ENCODE data around the gene STARD9. TPM values are rescaled to one million over a fixed set of nuclear protein-coding genes. Genes with fewer than 3 reads are reported as not detected.

STARD9 gene
- total RNA-seq, 6 experiments from 2014 or later, result 1.9 to 2.8 (median 2.3) TPM

DNA sequence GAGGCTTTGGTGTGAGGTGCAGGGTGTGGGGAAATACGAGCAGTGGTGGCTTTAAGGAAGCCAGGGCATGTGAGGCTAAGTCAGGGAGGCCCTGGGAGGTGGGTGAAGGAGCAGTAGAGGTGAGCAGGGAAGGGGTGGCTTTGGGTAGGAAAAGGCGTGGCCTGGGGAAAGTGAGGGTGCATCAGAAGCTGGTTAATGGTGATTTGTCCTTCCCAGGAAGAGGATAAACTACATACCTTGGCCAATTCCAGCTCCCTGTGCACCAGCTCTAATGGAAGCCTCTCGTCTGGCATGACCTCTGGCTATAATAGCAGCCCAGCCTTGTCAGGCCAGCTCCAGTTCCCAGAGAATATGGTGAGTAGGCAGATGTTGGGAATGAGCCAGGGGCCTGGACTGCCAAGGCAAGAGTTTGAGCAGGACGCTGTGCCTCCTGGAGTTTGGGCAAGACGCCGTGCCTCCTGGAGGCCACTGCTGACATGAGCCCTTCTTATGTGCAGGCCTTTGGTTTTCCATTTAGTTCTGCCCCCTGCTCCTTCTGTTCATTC, 120.2 kb downstream of the STARD9 start:
- Mint-ChIP-seq H3K4me3 (no peak overlapping the region), H3K27me3 (ENCODE audit: insufficient read depth) (no peaks in the 10 kb centered on the region), H3K27ac (no peak overlapping the region), H3K36me3 (ENCODE audit: low read depth) (peaks cover 7% of the 10 kb centered on the region; the same call in 1 of the 2 replicates), H3K9me3 (no peaks in the 10 kb centered on the region), H3K4me1 (ENCODE audit: low read depth) (no peaks in the 10 kb centered on the region)
- DNase-seq, result no peak
- TF ChIP-seq, protein P1, sequence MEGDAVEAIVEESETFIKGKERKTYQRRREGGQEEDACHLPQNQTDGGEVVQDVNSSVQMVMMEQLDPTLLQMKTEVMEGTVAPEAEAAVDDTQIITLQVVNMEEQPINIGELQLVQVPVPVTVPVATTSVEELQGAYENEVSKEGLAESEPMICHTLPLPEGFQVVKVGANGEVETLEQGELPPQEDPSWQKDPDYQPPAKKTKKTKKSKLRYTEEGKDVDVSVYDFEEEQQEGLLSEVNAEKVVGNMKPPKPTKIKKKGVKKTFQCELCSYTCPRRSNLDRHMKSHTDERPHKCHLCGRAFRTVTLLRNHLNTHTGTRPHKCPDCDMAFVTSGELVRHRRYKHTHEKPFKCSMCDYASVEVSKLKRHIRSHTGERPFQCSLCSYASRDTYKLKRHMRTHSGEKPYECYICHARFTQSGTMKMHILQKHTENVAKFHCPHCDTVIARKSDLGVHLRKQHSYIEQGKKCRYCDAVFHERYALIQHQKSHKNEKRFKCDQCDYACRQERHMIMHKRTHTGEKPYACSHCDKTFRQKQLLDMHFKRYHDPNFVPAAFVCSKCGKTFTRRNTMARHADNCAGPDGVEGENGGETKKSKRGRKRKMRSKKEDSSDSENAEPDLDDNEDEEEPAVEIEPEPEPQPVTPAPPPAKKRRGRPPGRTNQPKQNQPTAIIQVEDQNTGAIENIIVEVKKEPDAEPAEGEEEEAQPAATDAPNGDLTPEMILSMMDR (IDR thresholded peaks at IDR 0.05), result no peak

DNA sequence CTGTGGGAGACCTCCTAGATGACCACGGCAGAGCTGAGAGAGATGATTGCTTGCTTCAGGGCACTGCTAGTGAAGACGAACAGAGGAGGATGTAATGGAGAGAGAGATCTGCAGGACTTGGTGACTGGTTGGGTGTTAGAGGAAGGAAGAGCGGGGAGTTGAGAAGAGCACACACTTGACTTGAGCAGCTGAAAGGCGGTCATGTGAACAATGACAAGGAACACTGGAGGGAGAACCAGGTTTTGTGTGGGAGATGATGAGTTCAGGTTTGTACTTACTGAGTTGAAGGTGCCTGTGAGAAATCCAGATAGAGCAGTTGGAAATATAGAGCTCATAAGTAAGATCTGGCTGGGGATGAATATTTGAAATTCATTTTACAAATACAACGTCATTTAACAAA, 121.2 kb downstream of the STARD9 start:
- H3K4me1 Mint-ChIP-seq (ENCODE audit: low read depth), result no peaks in the 10 kb centered on the region
- no peaks in the 10 kb centered on the region for H3K27me3 Mint-ChIP-seq (ENCODE audit: insufficient read depth)

DNA sequence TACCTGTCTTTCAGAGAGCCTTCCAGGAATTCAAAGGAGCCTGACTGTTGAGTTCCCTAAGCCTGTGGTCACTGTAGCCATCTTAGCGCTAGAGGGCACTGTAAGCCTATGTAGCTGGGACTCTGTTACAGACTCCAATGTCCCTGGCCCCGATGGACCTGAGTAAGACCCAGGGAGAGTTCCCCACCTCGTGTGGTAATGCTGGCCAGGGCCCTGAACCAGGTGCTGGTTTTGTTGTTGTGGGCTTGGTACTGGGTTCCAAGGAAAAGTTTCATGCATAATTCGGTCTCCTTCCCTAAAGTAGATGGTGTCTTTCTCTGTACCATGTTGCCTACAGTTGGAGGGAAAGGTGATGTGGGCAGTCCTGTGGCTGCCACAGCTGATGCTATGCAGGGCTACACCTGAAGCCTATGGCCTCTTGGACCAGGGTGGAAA, 129.1 kb downstream of the STARD9 start:
- Mint-ChIP-seq H3K4me3 (no peak overlapping the region), H3K9me3 (no peaks in the 10 kb centered on the region), H3K27me3 (ENCODE audit: insufficient read depth) (no peaks in the 10 kb centered on the region), H3K36me3 (ENCODE audit: low read depth) (peaks cover 11% of the 10 kb centered on the region; the same call in 1 of the 2 replicates), H3K27ac (no peak overlapping the region), H3K4me1 (ENCODE audit: low read depth) (peaks cover 7% of the 10 kb centered on the region)
- peak; percentile 49 for DNase-seq
- TF ChIP-seq, protein P1 (IDR thresholded peaks at IDR 0.05), result peak; percentile 87

More for the DNA sequence above, 121.2 kb downstream of the STARD9 start:
- H3K9me3 Mint-ChIP-seq, result no peaks in the 10 kb centered on the region
- no peak overlapping the region for H3K27ac Mint-ChIP-seq
- no peak overlapping the region for H3K4me3 Mint-ChIP-seq
- DNase-seq, result no peak
- TF ChIP-seq, protein P1 (IDR thresholded peaks at IDR 0.05), result no peak
- H3K36me3 Mint-ChIP-seq (ENCODE audit: low read depth), result peaks cover 11% of the 10 kb centered on the region; the same call in 1 of the 2 replicates

DNA sequence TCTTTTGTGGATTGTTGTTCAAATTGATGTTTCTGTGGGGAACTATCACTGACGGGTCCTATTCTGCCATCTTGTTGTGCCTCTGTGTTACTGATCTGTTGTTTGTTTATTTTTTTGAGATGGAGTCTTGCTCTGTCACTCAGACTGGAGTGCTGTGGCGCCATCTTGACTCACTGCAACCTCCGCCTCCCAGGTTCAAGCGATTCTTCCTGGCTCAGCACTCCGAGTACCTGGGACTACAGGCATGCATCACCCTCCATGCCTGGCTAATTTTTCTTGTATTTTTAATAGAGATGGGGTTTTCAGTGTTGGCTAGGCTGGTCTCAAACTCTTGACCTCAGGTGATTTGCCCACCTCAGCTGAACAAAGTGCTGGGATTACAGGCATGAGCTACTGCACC, 129.9 kb downstream of the STARD9 start:
- no peak for DNase-seq
- H3K27me3 Mint-ChIP-seq (ENCODE audit: insufficient read depth), result no peaks in the 10 kb centered on the region
- no peak overlapping the region for H3K27ac Mint-ChIP-seq
- H3K4me3 Mint-ChIP-seq, result no peak overlapping the region
- TF ChIP-seq, protein P1 (IDR thresholded peaks at IDR 0.05), result no peak
- peaks cover 7% of the 10 kb centered on the region for H3K4me1 Mint-ChIP-seq (ENCODE audit: low read depth)
- no peaks in the 10 kb centered on the region for H3K9me3 Mint-ChIP-seq
- H3K36me3 Mint-ChIP-seq (ENCODE audit: low read depth), result peaks cover 6% of the 10 kb centered on the region; the same call in 1 of the 2 replicates

DNA sequence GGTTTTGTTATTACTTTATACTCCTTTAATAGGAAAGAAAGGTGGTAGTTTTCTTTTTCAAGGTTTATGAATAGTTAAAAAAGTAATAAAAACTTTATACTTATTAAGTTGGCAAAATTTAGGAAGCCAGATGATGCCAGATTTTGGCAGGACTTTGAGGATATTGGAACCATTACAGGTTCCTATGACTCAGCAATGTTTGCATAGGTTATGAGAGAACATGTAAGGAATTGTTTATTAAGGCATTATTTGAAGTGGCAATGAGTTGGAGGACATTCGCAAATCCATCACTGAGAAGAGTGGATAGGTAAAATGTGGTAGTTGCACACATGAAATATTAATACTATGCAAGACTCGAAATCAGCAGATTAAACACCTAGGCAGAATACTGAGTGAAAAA, 131.7 kb downstream of the STARD9 start:
- DNase-seq, result no peak
- TF ChIP-seq, protein P1 (IDR thresholded peaks at IDR 0.05), result no peak
- Mint-ChIP-seq H3K36me3 (ENCODE audit: low read depth) (no peaks in the 10 kb centered on the region), H3K27me3 (ENCODE audit: insufficient read depth) (no peaks in the 10 kb centered on the region), H3K27ac (0 out of 2 replicates have a peak overlapping the region, but pooled peaks have one; percentile 14), H3K4me1 (ENCODE audit: low read depth) (peaks cover 7% of the 10 kb centered on the region), H3K9me3 (no peaks in the 10 kb centered on the region), H3K4me3 (no peak overlapping the region)
